Right renal pelvis (tissue), 4 donors: ENCODE measurements around the gene SLC4A1AP. TPM values are rescaled to one million over a fixed set of nuclear protein-coding genes. Genes with fewer than 3 reads are reported as not detected.

Source experiments
- DNase-seq, 4 donors: peaks; one replicate each; pipeline ENCODE4 v3.0.0-alpha.2; 2013; ENCODE audit warnings: low read depth in 4 of 4, low spot score in 3 of 4, missing footprints in 1 of 4
- polyA plus RNA-seq, 4 donors: library from polyadenylated mRNA; unstranded; fragments of 120-200 nt; gene quantifications; one replicate each; pipeline ENCODE4 v1.2.1, GENCODE V29; 2013; ENCODE audit not compliant: insufficient read length in 4 of 4

The SLC4A1AP gene
- polyA plus RNA-seq, 4 donors: 31.0 to 34.7 (median 32.5) TPM

DNA sequence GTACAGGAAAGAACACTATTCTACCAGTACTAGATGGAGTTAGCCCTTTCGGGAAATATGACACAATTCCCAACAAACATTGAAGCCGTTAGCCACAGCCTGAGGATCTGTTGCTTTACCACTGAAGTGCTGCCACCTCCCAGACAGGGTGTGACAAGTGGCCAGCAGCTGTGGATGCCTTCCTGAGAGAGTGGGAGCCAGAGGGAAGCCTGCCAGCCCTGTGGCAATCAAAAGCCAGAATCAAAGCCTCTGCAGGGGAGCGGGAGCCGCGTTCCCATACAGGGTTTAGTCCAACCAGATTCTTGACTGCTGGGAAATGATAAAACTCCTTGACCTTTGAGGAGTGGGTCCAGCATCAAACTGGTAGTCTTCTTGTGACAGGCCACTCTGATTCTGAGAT lies 38.0 kb downstream of the SLC4A1AP start:
- DNase-seq: no peak

DNA sequence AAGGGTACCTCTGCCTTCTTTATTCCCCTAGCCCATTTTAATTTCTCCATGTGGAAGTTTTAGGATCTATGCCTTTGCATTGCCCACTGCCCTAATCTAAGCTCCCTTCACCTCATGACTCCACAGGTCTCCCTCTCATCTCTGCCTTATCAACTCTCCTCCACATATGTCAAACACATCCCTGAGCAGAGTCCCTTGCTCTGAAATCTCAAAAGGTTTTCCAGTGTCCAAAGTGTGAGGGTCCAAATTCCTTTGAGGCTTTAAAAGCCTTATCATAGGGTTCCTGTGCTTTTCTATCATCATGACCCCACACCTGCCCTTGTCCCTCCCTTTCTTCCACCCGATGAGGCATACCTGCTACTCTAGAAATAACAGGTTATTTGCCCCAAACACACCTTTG lies 38.6 kb downstream of the SLC4A1AP start:
- no peak for DNase-seq

DNA sequence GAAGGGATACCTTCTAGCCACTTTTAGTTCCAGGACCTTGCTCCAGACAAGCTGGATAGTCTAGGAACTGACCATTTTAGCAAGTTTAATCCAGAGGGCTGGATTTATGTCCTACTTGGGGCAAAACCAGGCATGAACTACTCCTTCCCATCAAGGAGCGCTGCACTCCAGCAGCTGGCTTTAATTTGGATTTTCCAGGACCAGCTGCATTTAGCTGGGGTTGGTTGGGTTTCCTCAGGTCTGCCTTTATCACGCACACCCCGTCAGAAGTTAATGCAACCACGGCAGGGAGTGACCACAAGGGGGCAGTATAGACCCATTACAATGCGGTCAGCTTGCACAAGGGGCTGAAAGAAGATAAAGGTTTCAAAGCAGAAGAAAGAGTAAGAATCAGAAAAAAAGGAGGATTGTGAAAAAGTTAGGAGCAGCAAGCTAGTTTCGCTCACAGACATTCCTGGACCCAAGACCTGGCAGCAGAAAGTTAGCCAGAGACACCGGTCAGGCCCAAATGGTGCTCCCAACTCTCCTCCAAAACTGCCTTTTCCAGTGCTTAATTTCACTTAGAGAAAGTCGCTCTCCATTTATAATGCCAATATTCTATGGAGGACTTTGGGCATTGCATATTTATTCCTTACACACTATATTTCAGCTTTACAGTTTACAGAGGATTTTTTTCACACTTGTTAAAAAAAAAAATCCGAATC lies 40.1 kb downstream of the SLC4A1AP start:
- DNase-seq: peak; percentile 63 to 85 (median 85)

GRCh38 chr2:27704342-27704876 lies 40.7 kb downstream of the SLC4A1AP start:
- no peak for DNase-seq

DNA sequence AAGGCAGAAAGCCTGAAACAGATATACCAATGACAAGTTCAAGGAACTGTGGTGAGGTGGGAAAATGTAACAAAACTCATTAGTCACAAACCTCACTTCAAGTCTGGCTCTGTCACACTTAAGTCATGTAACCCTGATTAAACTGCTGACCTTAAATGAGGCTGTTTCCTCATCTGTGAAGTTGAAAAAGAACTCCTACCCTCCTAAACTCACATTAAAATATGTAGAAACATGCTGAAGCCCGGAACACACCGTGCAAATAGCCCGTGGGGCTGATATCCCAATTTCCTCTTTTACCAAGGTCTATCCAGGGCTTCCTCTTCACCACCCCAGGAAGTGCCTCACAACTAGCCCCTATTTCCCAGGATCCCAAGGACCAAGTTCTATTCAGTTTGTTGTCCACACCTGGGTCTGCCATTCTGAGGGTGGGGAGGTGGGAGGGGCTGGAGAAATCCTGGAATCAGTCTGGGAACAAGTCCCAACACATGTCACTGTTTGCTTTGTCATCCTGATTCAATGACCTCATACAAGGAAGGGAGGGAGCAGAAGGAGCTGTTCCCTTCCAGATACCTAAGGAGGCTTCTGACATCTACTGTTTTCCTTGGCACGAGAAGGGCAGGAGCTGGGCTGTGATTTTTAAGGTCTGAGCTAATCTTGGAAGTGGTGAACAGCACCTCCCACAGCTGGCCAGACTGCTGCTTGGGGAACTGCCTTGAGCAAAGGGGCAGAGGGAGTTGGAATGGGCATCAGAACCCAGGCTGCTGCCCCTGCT lies 42.3 kb downstream of the SLC4A1AP start:
- no peak for DNase-seq

DNA sequence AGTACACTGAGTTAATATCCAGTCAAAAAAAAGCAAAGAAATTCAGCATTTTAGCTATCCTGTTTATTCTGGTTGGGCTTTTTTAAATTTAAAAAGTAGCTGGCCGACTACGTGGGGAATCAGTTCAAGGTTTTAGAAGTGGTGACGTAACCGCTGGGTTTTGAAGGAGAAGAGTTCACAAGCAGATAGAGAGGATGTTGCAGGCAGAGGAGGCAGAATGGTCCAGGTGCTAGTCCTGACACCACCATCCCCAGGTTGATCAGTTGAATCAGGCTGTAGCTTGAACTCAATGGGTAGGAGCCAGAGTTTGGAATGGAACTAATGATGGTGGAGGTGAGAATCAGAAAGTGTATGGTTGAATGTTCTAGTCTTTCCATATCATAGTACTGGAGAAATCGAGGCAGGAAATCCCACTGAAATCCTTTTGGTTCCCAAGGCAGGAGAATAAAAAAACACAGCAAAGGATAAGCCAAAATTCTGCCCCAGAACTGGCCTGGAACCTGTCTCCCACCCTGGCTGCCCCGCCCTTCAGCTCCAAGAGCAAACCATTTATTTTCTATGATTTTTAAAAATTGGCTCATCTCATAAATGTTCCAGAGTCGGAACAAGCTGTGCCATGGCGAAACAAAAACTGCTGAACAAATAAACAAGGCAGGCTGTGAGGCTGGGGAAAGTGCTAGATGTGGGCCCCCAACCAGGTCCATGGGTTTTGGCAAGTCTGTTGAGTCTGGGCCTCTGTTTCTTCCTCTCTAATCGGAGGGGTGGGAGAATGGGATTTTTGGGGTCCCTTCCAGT lies 44.0 kb downstream of the SLC4A1AP start:
- DNase-seq: no peak

- DNase-seq: no peak
Measured at GRCh38 chr2:27708257-27708654, 44.6 kb downstream of the SLC4A1AP start.

- no peak for DNase-seq
Measured at GRCh38 chr2:27708666-27709065, 45.0 kb downstream of the SLC4A1AP start.

- DNase-seq: no peak
Measured at GRCh38 chr2:27709326-27709725, 45.6 kb downstream of the SLC4A1AP start.

DNA sequence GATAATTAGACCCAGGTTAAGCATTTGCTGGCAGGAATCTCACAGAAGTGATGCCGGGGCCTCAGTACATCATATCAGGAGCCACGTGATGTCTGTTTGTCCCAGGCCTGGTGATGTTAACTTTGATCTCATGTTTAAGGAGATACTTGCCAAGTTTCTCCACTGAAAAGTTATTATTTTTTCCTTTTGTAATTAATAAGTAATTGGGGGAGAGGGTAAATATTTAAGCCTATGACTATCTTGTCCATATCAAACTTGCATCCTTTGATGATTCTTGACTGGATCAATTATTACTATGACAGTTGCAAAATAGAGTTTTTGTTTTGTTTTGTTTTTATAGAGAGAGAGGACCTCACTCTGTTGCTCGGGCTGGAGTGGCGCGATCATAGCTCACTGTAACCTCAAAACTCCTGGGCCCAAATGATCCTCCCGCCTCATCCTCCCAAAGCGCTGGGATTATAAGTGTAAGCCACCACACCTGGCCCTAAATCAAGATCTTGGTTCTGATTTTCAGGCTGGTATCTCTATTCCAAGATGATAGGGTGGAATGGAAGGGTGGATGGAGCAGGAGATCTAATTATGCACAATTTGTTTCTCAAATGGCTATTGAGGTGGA lies 46.4 kb downstream of the SLC4A1AP start:
- DNase-seq: no peak

DNA sequence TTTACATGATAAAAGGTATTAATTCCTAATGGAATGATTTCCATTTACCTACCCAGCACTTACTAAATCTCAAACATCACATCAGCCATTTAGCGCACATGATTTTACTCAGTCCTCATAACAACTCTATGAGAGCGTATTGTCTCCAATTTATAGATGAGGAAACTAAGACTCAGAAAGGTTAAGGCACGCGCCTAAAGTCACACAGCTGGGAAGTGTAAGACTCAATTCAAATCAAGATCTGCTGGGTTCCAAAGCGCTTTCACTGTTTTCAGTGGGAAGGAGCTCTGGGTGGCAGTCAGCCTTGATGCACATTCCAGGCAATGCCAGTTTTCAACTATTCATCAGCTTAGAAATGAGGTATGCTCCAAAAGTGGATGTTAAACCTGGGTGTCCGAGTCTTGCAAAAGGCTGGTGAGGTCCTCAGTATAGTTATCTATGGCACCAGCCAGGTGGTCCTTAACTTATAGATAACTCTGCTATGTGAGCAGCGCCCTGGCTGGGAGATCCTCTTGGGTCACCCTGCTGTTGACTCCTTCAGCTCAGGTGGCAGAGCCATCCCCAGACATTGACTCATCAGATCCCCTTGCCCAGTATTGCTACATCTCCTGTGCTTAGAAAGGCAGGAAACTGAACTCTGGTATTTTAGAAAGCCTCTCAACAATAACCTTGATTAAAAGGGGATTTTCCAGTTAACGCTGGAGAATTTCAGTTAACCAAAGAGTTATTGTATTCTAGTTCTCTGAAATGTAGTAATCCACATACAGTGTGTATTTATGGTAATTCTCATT lies 47.1 kb downstream of the SLC4A1AP start:
- no peak for DNase-seq

- no peak for DNase-seq
Measured at GRCh38 chr2:27711804-27712203, 48.1 kb downstream of the SLC4A1AP start.

DNA sequence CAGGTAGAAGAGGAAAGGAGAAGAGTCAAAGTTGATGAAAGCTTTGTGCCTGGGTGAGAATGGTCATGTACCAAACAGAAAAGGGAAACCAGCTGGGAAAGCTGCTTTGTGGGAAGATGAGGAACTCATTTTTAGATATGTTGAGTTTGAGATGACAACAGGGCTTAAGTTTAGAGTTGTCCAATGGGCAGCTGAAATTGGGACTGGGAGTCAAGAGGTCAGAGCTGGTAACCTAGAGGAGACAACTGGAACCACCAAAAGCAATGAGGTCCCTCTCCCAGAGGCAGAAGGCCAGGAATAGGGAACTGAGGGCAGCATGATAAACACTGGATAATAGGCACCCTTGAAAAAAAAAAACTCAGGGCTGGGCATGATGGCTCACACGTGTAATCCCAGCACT lies 48.8 kb downstream of the SLC4A1AP start:
- no peak for DNase-seq

- no peak for DNase-seq
Measured at GRCh38 chr2:27713201-27713600, 49.5 kb downstream of the SLC4A1AP start.

GRCh38 chr2:27714053-27714452 lies 50.4 kb downstream of the SLC4A1AP start:
- no peak for DNase-seq

- DNase-seq: no peak
Measured at GRCh38 chr2:27714851-27715291, 51.2 kb downstream of the SLC4A1AP start.

- no peak for DNase-seq
Measured at GRCh38 chr2:27715318-27716210, 51.9 kb downstream of the SLC4A1AP start.

DNA sequence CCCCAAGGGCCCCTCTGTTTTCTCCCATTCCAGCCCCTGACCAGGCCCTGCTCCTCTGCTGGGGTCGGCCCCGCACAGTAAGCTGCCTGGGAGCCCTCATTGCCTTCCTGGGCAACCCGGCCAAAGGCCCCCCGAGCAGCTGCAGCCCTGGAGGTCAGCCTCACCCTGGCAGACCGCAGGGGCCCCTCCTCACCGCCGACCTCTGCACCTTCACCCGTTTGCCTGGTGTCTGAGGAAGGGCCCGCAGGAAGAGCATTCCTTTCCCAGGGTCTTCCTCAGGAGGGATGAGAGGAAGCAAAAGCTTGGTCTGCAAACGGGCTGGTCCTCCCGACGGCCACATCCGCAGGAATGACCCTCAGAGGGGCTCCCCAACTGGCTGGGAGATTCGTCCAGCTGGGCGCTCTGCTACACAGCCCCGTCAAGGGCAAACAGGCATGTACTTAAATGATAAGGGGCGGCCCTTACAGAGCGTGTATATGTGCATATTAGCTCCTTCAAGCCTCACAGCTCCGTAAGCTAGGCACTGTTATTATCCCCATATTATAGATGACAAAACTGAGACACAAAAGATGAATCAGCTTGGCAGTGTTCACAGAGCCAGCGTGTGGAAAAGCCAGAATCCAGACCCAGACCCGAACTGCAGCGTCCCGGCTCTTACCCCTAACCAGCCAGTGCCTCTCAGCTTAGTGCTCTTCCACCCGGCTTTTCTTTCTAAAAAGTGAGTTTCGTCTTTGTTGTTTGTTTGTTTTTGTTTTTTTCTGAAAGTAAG lies 52.8 kb downstream of the SLC4A1AP start:
- no peak for DNase-seq
